ENCODE data around the gene POLR3K. TPM values are rescaled to one million over a fixed set of nuclear protein-coding genes. Genes with fewer than 3 reads are reported as not detected.

The POLR3K gene
- polyA plus RNA-seq, 2 of the 4 experiments (the other 2 are of a cell fraction): 47.6 to 50.9 TPM

- TF ChIP-seq MYC (IDR thresholded peaks at IDR 0.05; ENCODE audit: borderline replicate concordance, low read length) (no peak), FOSL2 (IDR thresholded peaks at IDR 0.05) (no peak), FOSL2 (CRISPR knock-in tag; IDR thresholded peaks at IDR 0.05) (no peak), ZC3H11A (IDR thresholded peaks at IDR 0.05) (no peak), SREBF2 (IDR thresholded peaks at IDR 0.05) (no peak), RFX5 (IDR thresholded peaks at IDR 0.05) (no peak), RCOR1 (IDR thresholded peaks at IDR 0.05; ENCODE audit: low read depth, low read length) (no peak), BCL3 (IDR thresholded peaks at IDR 0.05) (no peak), EP300 (IDR thresholded peaks at IDR 0.05) (no peak), BHLHE40 (IDR thresholded peaks at IDR 0.05; ENCODE audit: low read depth, low read length) (no peak), NPAS2 (CRISPR knock-in tag; IDR thresholded peaks at IDR 0.05; ENCODE audit: borderline replicate concordance) (no peak), E2F6 (IDR thresholded peaks at IDR 0.05; ENCODE audit: borderline replicate concordance, low read depth) (no peak), PHF8 (IDR thresholded peaks at IDR 0.05; ENCODE audit: borderline replicate concordance, low read depth) (no peak)
Measured at GRCh38 chr16:91484-91883, 38.1 kb upstream of the POLR3K start (continued).

GRCh38 chr16:89391-90302 lies 36.2 kb upstream of the POLR3K start:
- peaks cover 6% of the 10 kb centered on the region for H3K4me1 ChIP-seq
- ChIA-PET POLR2A (no interaction called here), CTCF (interaction anchor here (1.1 to 30.3 kb wide), 7 partner anchors 6 to 272 kb away, joined by 4 to 718 read pairs (median 11); partner anchors contain the start of genes MPG and RHBDF1)
- no peaks in the 10 kb centered on the region for H3K9me3 ChIP-seq
- DNase-seq (ENCODE audit: low read depth in 1 of 2, low spot score in 1 of 2) (no peak), ATAC-seq (no peak), FAIRE-seq (no peak)
- no peak overlapping the region for H3K4me2 ChIP-seq
- TF ChIP-seq FOSL2 (IDR thresholded peaks at IDR 0.05) (no peak), FOSL2 (CRISPR knock-in tag; IDR thresholded peaks at IDR 0.05) (no peak), KDM5A (IDR thresholded peaks at IDR 0.05) (no peak), JUN (IDR thresholded peaks at IDR 0.05) (no peak)
- H3K27ac ChIP-seq: no peak overlapping the region
- H3K4me3 ChIP-seq: no peak overlapping the region
- 94% methylated on average over 15 of the region's 30 CpGs for WGBS (ENCODE audit: missing lambda C conversion rate)

- POLR2A ChIA-PET: no interaction called here
Measured at GRCh38 chr16:88613-89012, 35.2 kb upstream of the POLR3K start.

GRCh38 chr16:86483-86952 lies 33.1 kb upstream of the POLR3K start:
- DNase-seq (ENCODE audit: low read depth in 1 of 2, low spot score in 1 of 2) (no peak), FAIRE-seq (no peak), ATAC-seq (no peak)
- WGBS (ENCODE audit: missing lambda C conversion rate): 89% methylated on average over 12 of the region's 23 CpGs
- H3K4me1 ChIP-seq: peaks cover 10% of the 10 kb centered on the region
- no peak overlapping the region for H3K27ac ChIP-seq
- H3K9me3 ChIP-seq: no peaks in the 10 kb centered on the region
- CTCF ChIA-PET: interaction anchor here (0.9 to 30.3 kb wide), 6 partner anchors 8 to 276 kb away, joined by 4 to 718 read pairs (median 8); partner anchors contain the start of genes MPG and RHBDF1
- POLR2A ChIA-PET: interaction anchor here (0.6 kb wide), 1 partner anchor 11 kb away, joined by 3 read pairs; no protein-coding TSS in a partner anchor
- no peak overlapping the region for H3K4me2 ChIP-seq
- TF ChIP-seq NFE2L2 (conservative IDR thresholded peaks at IDR 0.05; ENCODE audit: low read length) (no peak), MAFK (IDR thresholded peaks at IDR 0.05; ENCODE audit: partially characterized antibody) (no peak), CHD4 (IDR thresholded peaks at IDR 0.05; ENCODE audit: borderline replicate concordance) (no peak), E2F6 (IDR thresholded peaks at IDR 0.05; ENCODE audit: borderline replicate concordance, low read depth) (no peak), JUNB (IDR thresholded peaks at IDR 0.05) (no peak), HDAC2 (IDR thresholded peaks at IDR 0.05) (no peak), NPAS2 (CRISPR knock-in tag; IDR thresholded peaks at IDR 0.05; ENCODE audit: borderline replicate concordance) (no peak), FOSB (CRISPR knock-in tag; IDR thresholded peaks at IDR 0.05) (no peak)
- H3K4me3 ChIP-seq: no peak overlapping the region

More at GRCh38 chr16:88613-89012, 35.2 kb upstream of the POLR3K start:
- Histone ChIP-seq H3K9me3 (no peaks in the 10 kb centered on the region), H3K4me1 (peaks cover 10% of the 10 kb centered on the region), H3K4me3 (no peak overlapping the region), H3K27ac (no peak overlapping the region), H3K4me2 (no peak overlapping the region)
- ATAC-seq (no peak), FAIRE-seq (no peak), DNase-seq (ENCODE audit: low read depth in 1 of 2, low spot score in 1 of 2) (no peak)
- no peak for TF ChIP-seq CBX2 (IDR thresholded peaks at IDR 0.05; ENCODE audit: borderline replicate concordance, low read depth)
- CTCF ChIA-PET: interaction anchor here (1.5 to 30.3 kb wide), 4 partner anchors 8 to 21 kb away, joined by 4 to 718 read pairs (median 51); partner anchors contain the start of genes MPG and RHBDF1
- WGBS (ENCODE audit: missing lambda C conversion rate): 93% methylated on average over 13 of the region's 14 CpGs
